CD8-positive, alpha-beta memory T cell (primary cell): ENCODE data around the gene FAM9B. TPM values are rescaled to one million over a fixed set of nuclear protein-coding genes. Genes with fewer than 3 reads are reported as not detected.

ENCODE experiments used
- CTCF ChIA-PET: fragments of 350-600 bp; sonication (Branson Sonifier 250); formaldehyde crosslinking; loops from one replicate; lab custom pipeline; 2021; ENCODE audit warnings: antibody characterized with exemption; lab: Charles Lee
- POLR2A ChIA-PET: fragments of 350-600 bp; sonication (Branson Sonifier 250); formaldehyde crosslinking; loops from one replicate; lab custom pipeline; 2021; ENCODE audit warnings: antibody characterized with exemption; lab: Charles Lee
- DNase-seq, 5 donors: peaks; one replicate each; pipeline versions ENCODE4 v3.0.0 to v3.0.0-alpha.2; 2020 to 2022; ENCODE audit warnings: mixed read lengths in 1 of 5
- H3K27ac ChIP-seq: one replicate; pipeline ENCODE4 v1.7.0; 2013; ENCODE audit warnings: low read depth, mild to moderate bottlenecking, low read length, moderate library complexity
- H3K27me3 ChIP-seq: 2 replicates; pipeline ENCODE4 v1.7.0; 2013; ENCODE audit warnings: low read length, mild to moderate bottlenecking; ENCODE audit not compliant: insufficient read depth, poor library complexity, severe bottlenecking
- H3K36me3 ChIP-seq: 2 replicates; pipeline ENCODE4 v1.7.0; 2013; ENCODE audit warnings: mild to moderate bottlenecking, low read length, moderate library complexity; ENCODE audit not compliant: insufficient read depth
- H3K4me1 ChIP-seq: 2 replicates; pipeline ENCODE4 v1.7.0; 2013; ENCODE audit warnings: mild to moderate bottlenecking, low read length, moderate library complexity; ENCODE audit not compliant: insufficient read depth
- H3K4me3 ChIP-seq: 2 replicates; pipeline ENCODE4 v1.7.0; 2013; ENCODE audit warnings: mild to moderate bottlenecking, low read length
- H3K9me3 ChIP-seq: 2 replicates; pipeline ENCODE4 v1.7.0; 2013; ENCODE audit warnings: mild to moderate bottlenecking, low read length
- H3K27ac Mint-ChIP-seq, 8 donors: one replicate each; pipeline ENCODE4 v1.8.0; 2020 to 2021; ENCODE audit warnings: mixed read lengths in 8 of 8, mild to moderate bottlenecking in 6 of 8, inconsistent platforms in 3 of 8, moderate library complexity in 3 of 8
- H3K27me3 Mint-ChIP-seq, 2 donors: one replicate each; pipeline ENCODE4 v1.8.0; 2020 to 2021; ENCODE audit warnings: mixed read lengths in 2 of 2, mild to moderate bottlenecking in 1 of 2, moderate library complexity in 1 of 2
- H3K36me3 Mint-ChIP-seq, 3 donors: one replicate each; pipeline ENCODE4 v1.8.0; 2020 to 2021; ENCODE audit warnings: mixed read lengths in 3 of 3, inconsistent platforms in 1 of 3, mild to moderate bottlenecking in 1 of 3
- H3K4me1 Mint-ChIP-seq, 3 donors: one replicate each; pipeline ENCODE4 v1.8.0; 2020 to 2021; ENCODE audit warnings: mixed read lengths in 3 of 3, inconsistent platforms in 1 of 3, mild to moderate bottlenecking in 1 of 3
- H3K4me3 Mint-ChIP-seq, 7 donors: one replicate each; pipeline ENCODE4 v1.8.0; 2020 to 2021; ENCODE audit warnings: mixed read lengths in 7 of 7, mild to moderate bottlenecking in 6 of 7, moderate library complexity in 4 of 7, inconsistent platforms in 2 of 7
- H3K9me3 Mint-ChIP-seq, 5 donors: one replicate each; pipeline ENCODE4 v1.8.0; 2020 to 2022; ENCODE audit warnings: mixed read lengths in 5 of 5, mild to moderate bottlenecking in 3 of 5, moderate library complexity in 2 of 5, inconsistent platforms in 1 of 5
- polyA plus RNA-seq: library from polyadenylated mRNA; unstranded; fragments of 300-500 nt; fragmentation: Illumina TruSeq; gene quantifications from one replicate; pipeline ENCODE4 v1.2.3, GENCODE V29; 2021
- total RNA-seq, 2 experiments: library from RNA; stranded (reverse); gene quantifications; one replicate each; pipeline ENCODE4 v1.2.3, GENCODE V29; 2021

FAM9B gene
- total RNA-seq (not detected), polyA plus RNA-seq (not detected)

GRCh38 chrX:9033989-9034388 is at the start of gene FAM9B:
Gene FAM9B, minus strand, starts transcription at chrX:9034127. Its CDS starts 1,141 bp downstream, at chrX:9032986.
- H3K27me3 Mint-ChIP-seq = peaks cover 0 to 4% of the 10 kb centered on the region in 2 donors
- CTCF ChIA-PET = no interaction called here

GRCh38 chrX:9081271-9081670 is 47.3 kb upstream of the FAM9B start:
- Mint-ChIP-seq H3K27me3 (peaks cover 0 to 11% of the 10 kb centered on the region in 2 donors), H3K36me3 (no peaks in the 10 kb centered on the region), H3K4me1 (no peaks in the 10 kb centered on the region), H3K27ac (no peak overlapping the region), H3K9me3 (peaks cover 0 to 9% (median 4%) of the 10 kb centered on the region in 5 donors), H3K4me3 (no peak overlapping the region)
- POLR2A ChIA-PET = no interaction called here
- H3K4me3 ChIP-seq = no peak overlapping the region
- no peaks in the 10 kb centered on the region for H3K36me3 ChIP-seq
- no peaks in the 10 kb centered on the region for H3K9me3 ChIP-seq
- no peaks in the 10 kb centered on the region for H3K27me3 ChIP-seq
- no peak for DNase-seq
- CTCF ChIA-PET = no interaction called here
- H3K27ac ChIP-seq = no peak overlapping the region
- H3K4me1 ChIP-seq = no peaks in the 10 kb centered on the region

More at GRCh38 chrX:9033989-9034388, at the start of gene FAM9B:
- Histone ChIP-seq H3K9me3 (no peaks in the 10 kb centered on the region), H3K4me3 (no peak within 1 kb of the TSS), H3K36me3 (no peaks in the 10 kb centered on the region), H3K27ac (no peak within 1 kb of the TSS), H3K4me1 (no peaks in the 10 kb centered on the region), H3K27me3 (no peaks in the 10 kb centered on the region)
- POLR2A ChIA-PET = no interaction called here
- H3K36me3 Mint-ChIP-seq = no peaks in the 10 kb centered on the region
- no peak within 1 kb of the TSS for H3K4me3 Mint-ChIP-seq
- no peak for DNase-seq
- H3K4me1 Mint-ChIP-seq = peaks cover 0 to 3% (median 0%) of the 10 kb centered on the region in 3 donors
- peak within 1 kb of the TSS in 1 of 8 donors; percentile 3 for H3K27ac Mint-ChIP-seq
- no peaks in the 10 kb centered on the region for H3K9me3 Mint-ChIP-seq

- peaks cover 4 to 17% of the 10 kb centered on the region in 2 donors for H3K27me3 Mint-ChIP-seq
Observed at GRCh38 chrX:9074326-9074725, 40.4 kb upstream of the FAM9B start.

GRCh38 chrX:9072281-9072680 is 38.4 kb upstream of the FAM9B start:
- no peak overlapping the region for H3K4me3 ChIP-seq
- H3K9me3 Mint-ChIP-seq = no peaks in the 10 kb centered on the region
- ChIA-PET CTCF (no interaction called here), POLR2A (no interaction called here)
- H3K27me3 Mint-ChIP-seq = peaks cover 5 to 17% of the 10 kb centered on the region in 2 donors
- no peaks in the 10 kb centered on the region for H3K36me3 Mint-ChIP-seq
- no peaks in the 10 kb centered on the region for H3K4me1 ChIP-seq
- no peak overlapping the region for H3K27ac ChIP-seq
- no peaks in the 10 kb centered on the region for H3K27me3 ChIP-seq
- no peak overlapping the region for H3K27ac Mint-ChIP-seq
- no peaks in the 10 kb centered on the region for H3K9me3 ChIP-seq
- DNase-seq = no peak
- no peaks in the 10 kb centered on the region for H3K4me1 Mint-ChIP-seq
- H3K4me3 Mint-ChIP-seq = no peak overlapping the region
- H3K36me3 ChIP-seq = no peaks in the 10 kb centered on the region

More at GRCh38 chrX:9074326-9074725, 40.4 kb upstream of the FAM9B start:
- Histone ChIP-seq H3K36me3 (no peaks in the 10 kb centered on the region), H3K4me3 (no peak overlapping the region), H3K9me3 (no peaks in the 10 kb centered on the region), H3K27me3 (no peaks in the 10 kb centered on the region), H3K27ac (no peak overlapping the region), H3K4me1 (no peaks in the 10 kb centered on the region)
- no peak overlapping the region for H3K4me3 Mint-ChIP-seq
- ChIA-PET CTCF (no interaction called here), POLR2A (no interaction called here)
- no peak overlapping the region for H3K27ac Mint-ChIP-seq
- no peak for DNase-seq
- peaks cover 0 to 2% (median 0%) of the 10 kb centered on the region in 5 donors for H3K9me3 Mint-ChIP-seq
- no peaks in the 10 kb centered on the region for H3K36me3 Mint-ChIP-seq
- no peaks in the 10 kb centered on the region for H3K4me1 Mint-ChIP-seq

- POLR2A ChIA-PET = no interaction called here
- H3K4me1 ChIP-seq = no peaks in the 10 kb centered on the region
- no peaks in the 10 kb centered on the region for H3K36me3 Mint-ChIP-seq
- no peaks in the 10 kb centered on the region for H3K4me1 Mint-ChIP-seq
- no peaks in the 10 kb centered on the region for H3K36me3 ChIP-seq
- H3K4me3 Mint-ChIP-seq = no peak overlapping the region
- H3K27ac ChIP-seq = no peak overlapping the region
- no peak overlapping the region for H3K4me3 ChIP-seq
- CTCF ChIA-PET = no interaction called here
- no peaks in the 10 kb centered on the region for H3K27me3 ChIP-seq
- H3K9me3 Mint-ChIP-seq = no peaks in the 10 kb centered on the region
- H3K27ac Mint-ChIP-seq = no peak overlapping the region
- no peaks in the 10 kb centered on the region for H3K9me3 ChIP-seq
- peaks cover 4 to 17% of the 10 kb centered on the region in 2 donors for H3K27me3 Mint-ChIP-seq
- no peak for DNase-seq
Observed at GRCh38 chrX:9071031-9071650, 37.2 kb upstream of the FAM9B start.

- POLR2A ChIA-PET = no interaction called here
- Histone ChIP-seq H3K27ac (no peak overlapping the region), H3K4me1 (no peaks in the 10 kb centered on the region), H3K9me3 (no peaks in the 10 kb centered on the region), H3K36me3 (no peaks in the 10 kb centered on the region), H3K27me3 (no peaks in the 10 kb centered on the region), H3K4me3 (no peak overlapping the region)
- Mint-ChIP-seq H3K27ac (no peak overlapping the region), H3K4me3 (no peak overlapping the region), H3K27me3 (peaks cover 6 to 15% of the 10 kb centered on the region in 2 donors), H3K36me3 (no peaks in the 10 kb centered on the region), H3K4me1 (no peaks in the 10 kb centered on the region), H3K9me3 (peaks cover 0 to 7% (median 3%) of the 10 kb centered on the region in 5 donors)
- no peak for DNase-seq
- CTCF ChIA-PET = no interaction called here
Observed at GRCh38 chrX:9069573-9069972, 35.6 kb upstream of the FAM9B start.

- DNase-seq = no peak
- Histone ChIP-seq H3K9me3 (no peaks in the 10 kb centered on the region), H3K36me3 (no peaks in the 10 kb centered on the region), H3K27ac (no peak overlapping the region), H3K4me3 (no peak overlapping the region), H3K4me1 (no peaks in the 10 kb centered on the region), H3K27me3 (no peaks in the 10 kb centered on the region)
- H3K27ac Mint-ChIP-seq = no peak overlapping the region
- no peaks in the 10 kb centered on the region for H3K36me3 Mint-ChIP-seq
- peaks cover 5 to 6% of the 10 kb centered on the region in 2 donors for H3K27me3 Mint-ChIP-seq
- ChIA-PET CTCF (no interaction called here), POLR2A (no interaction called here)
- peaks cover 0 to 7% (median 4%) of the 10 kb centered on the region in 5 donors for H3K9me3 Mint-ChIP-seq
- no peaks in the 10 kb centered on the region for H3K4me1 Mint-ChIP-seq
- no peak overlapping the region for H3K4me3 Mint-ChIP-seq
Observed at GRCh38 chrX:9064694-9065093, 30.8 kb upstream of the FAM9B start.

- no peaks in the 10 kb centered on the region for H3K27me3 ChIP-seq
- Mint-ChIP-seq H3K9me3 (peaks cover 0 to 7% (median 4%) of the 10 kb centered on the region in 5 donors), H3K4me1 (no peaks in the 10 kb centered on the region), H3K4me3 (no peak overlapping the region), H3K27ac (no peak overlapping the region), H3K27me3 (peaks cover 5 to 6% of the 10 kb centered on the region in 2 donors), H3K36me3 (no peaks in the 10 kb centered on the region)
- H3K9me3 ChIP-seq = no peaks in the 10 kb centered on the region
- no peak overlapping the region for H3K27ac ChIP-seq
- DNase-seq = no peak
- ChIA-PET CTCF (no interaction called here), POLR2A (no interaction called here)
- no peak overlapping the region for H3K4me3 ChIP-seq
- H3K36me3 ChIP-seq = no peaks in the 10 kb centered on the region
- no peaks in the 10 kb centered on the region for H3K4me1 ChIP-seq
Observed at GRCh38 chrX:9062641-9063040, 28.7 kb upstream of the FAM9B start.
